Naive B cell (primary cell): ENCODE results near the gene SOX6. TPM values are rescaled to one million over a fixed set of nuclear protein-coding genes. Genes with fewer than 3 reads are reported as not detected.

Experiments used
- ATAC-seq, 2 donors: fragments of 150-1000 bp; cut with Tn5 transposase; 2 replicates each; pipeline ENCODE4 v1.10.0; 2021; ENCODE audit warnings: low read depth in 2 of 2, mild to moderate bottlenecking in 2 of 2, moderate library complexity in 2 of 2
- DNase-seq: peaks from one replicate; pipeline ENCODE4 v3.0.0; 2022
- H3K27ac Mint-ChIP-seq, 6 donors: one replicate each; pipeline ENCODE4 v1.8.0; 2020 to 2022; ENCODE audit warnings: mild to moderate bottlenecking in 6 of 6, mixed read lengths in 6 of 6, moderate library complexity in 5 of 6, inconsistent platforms in 2 of 6
- H3K27me3 Mint-ChIP-seq, 3 donors: one replicate each; pipeline ENCODE4 v1.8.0; 2021 to 2022; ENCODE audit warnings: mixed read lengths in 3 of 3, mild to moderate bottlenecking in 1 of 3
- H3K36me3 Mint-ChIP-seq, 2 donors: one replicate each; pipeline ENCODE4 v1.8.0; 2020 to 2022; ENCODE audit warnings: mixed read lengths in 2 of 2, inconsistent platforms in 1 of 2, mild to moderate bottlenecking in 1 of 2
- H3K4me1 Mint-ChIP-seq, 3 donors: one replicate each; pipeline ENCODE4 v1.8.0; 2020 to 2022; ENCODE audit warnings: mixed read lengths in 3 of 3, inconsistent platforms in 1 of 3, mild to moderate bottlenecking in 1 of 3, moderate library complexity in 1 of 3
- H3K4me3 Mint-ChIP-seq, 8 donors: one replicate each; pipeline ENCODE4 v1.8.0; 2020 to 2022; ENCODE audit warnings: mild to moderate bottlenecking in 8 of 8, mixed read lengths in 8 of 8, moderate library complexity in 8 of 8, inconsistent platforms in 2 of 8
- H3K9me3 Mint-ChIP-seq, 7 donors: one replicate each; pipeline ENCODE4 v1.8.0; 2020 to 2022; ENCODE audit warnings: mixed read lengths in 7 of 7, mild to moderate bottlenecking in 5 of 7, inconsistent platforms in 2 of 7, moderate library complexity in 1 of 7
- polyA plus RNA-seq, 6 donors: library from polyadenylated mRNA; unstranded; fragments of 300-500 nt; fragmentation: Illumina TruSeq; gene quantifications; one replicate each; pipeline ENCODE4 v1.2.3, GENCODE V29; 2021; ENCODE audit warnings: low read depth in 6 of 6

Gene SOX6
- polyA plus RNA-seq, 6 donors from 2014 or later: not detected

GRCh38 chr11:16114978-16115871, 241.1 kb downstream of the SOX6 start:
- H3K4me3 Mint-ChIP-seq: no peak overlapping the region
- ATAC-seq (no peak), DNase-seq (no peak)
- no peaks in the 10 kb centered on the region for H3K27me3 Mint-ChIP-seq
- H3K27ac Mint-ChIP-seq: no peak overlapping the region
- no peaks in the 10 kb centered on the region for H3K36me3 Mint-ChIP-seq
- H3K9me3 Mint-ChIP-seq: peaks cover 0 to 4% (median 0%) of the 10 kb centered on the region in 7 donors
- no peaks in the 10 kb centered on the region for H3K4me1 Mint-ChIP-seq

- Mint-ChIP-seq H3K27me3 (no peaks in the 10 kb centered on the region), H3K27ac (no peak overlapping the region), H3K4me1 (no peaks in the 10 kb centered on the region), H3K4me3 (no peak overlapping the region), H3K36me3 (no peaks in the 10 kb centered on the region), H3K9me3 (peaks cover 0 to 2% (median 0%) of the 10 kb centered on the region in 7 donors)
- DNase-seq: no peak
- ATAC-seq: no peak
These were observed 241.9 kb downstream of the SOX6 start for GRCh38 chr11:16114431-16114830.

DNA sequence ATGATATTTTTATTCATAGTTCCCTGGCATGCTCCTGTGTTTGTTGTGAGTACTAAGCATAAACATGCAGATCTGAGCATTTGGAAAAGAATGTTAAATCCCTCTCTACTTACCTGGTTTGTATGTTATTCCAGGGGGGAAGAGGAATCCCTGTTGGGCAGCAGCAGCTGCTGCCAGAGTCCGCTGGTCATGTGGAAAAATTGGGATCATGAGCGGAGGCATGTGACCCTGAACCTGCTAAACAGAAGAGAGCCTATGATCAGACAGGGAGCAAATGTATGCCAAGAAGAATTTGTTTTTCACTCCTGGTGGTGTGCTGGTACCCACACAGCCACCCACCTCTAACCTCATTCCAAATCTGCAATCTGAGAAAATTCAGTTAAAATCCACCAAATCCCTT, 244.7 kb downstream of the SOX6 start:
- no peaks in the 10 kb centered on the region for H3K27me3 Mint-ChIP-seq
- H3K9me3 Mint-ChIP-seq: peaks cover 0 to 2% (median 0%) of the 10 kb centered on the region in 7 donors
- H3K4me3 Mint-ChIP-seq: peak overlapping the region in 1 of 8 donors; percentile 38
- H3K27ac Mint-ChIP-seq: no peak overlapping the region
- DNase-seq (no peak), ATAC-seq (no peak)
- no peaks in the 10 kb centered on the region for H3K4me1 Mint-ChIP-seq
- H3K36me3 Mint-ChIP-seq: no peaks in the 10 kb centered on the region

- peaks cover 0 to 3% (median 0%) of the 10 kb centered on the region in 7 donors for H3K9me3 Mint-ChIP-seq
- ATAC-seq: no peak
- no peaks in the 10 kb centered on the region for H3K36me3 Mint-ChIP-seq
- H3K27ac Mint-ChIP-seq: no peak overlapping the region
- DNase-seq: no peak
- no peaks in the 10 kb centered on the region for H3K27me3 Mint-ChIP-seq
- H3K4me1 Mint-ChIP-seq: no peaks in the 10 kb centered on the region
- no peak overlapping the region for H3K4me3 Mint-ChIP-seq
These were observed 245.5 kb downstream of the SOX6 start for GRCh38 chr11:16110886-16111285.

DNA sequence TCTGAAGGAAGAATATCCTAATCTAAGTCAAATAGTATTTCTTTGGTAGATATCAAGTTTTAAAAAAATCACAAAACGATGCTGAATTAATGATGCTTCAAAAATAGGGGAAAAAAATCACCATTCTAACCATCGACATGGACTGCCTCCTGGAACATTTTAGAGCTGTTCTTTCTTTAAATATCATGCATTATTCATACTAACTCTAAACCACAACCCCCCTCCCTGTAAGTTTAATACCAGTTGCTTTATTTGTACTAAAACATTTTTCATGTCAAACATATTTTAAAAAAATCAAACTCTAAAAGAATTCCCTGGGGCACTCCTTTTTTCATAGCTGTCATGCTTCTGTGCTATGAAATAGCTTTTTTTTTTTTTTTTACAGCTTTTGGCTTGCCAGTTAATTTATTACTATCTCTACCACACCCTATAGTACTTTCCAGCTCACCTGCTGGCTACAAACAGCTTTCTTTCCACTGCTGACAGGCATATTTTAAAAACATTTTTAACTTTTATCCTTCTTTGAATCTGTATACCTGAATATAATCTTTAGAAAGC, 256.9 kb downstream of the SOX6 start:
- Mint-ChIP-seq H3K4me3 (no peak overlapping the region), H3K27me3 (no peaks in the 10 kb centered on the region)

GRCh38 chr11:16098526-16099205, 257.7 kb downstream of the SOX6 start:
- ATAC-seq: no peak

More for the DNA sequence above, 256.9 kb downstream of the SOX6 start:
- no peak for DNase-seq
- no peaks in the 10 kb centered on the region for H3K4me1 Mint-ChIP-seq
- no peak overlapping the region for H3K27ac Mint-ChIP-seq
- no peaks in the 10 kb centered on the region for H3K36me3 Mint-ChIP-seq
- peaks cover 0 to 8% (median 0%) of the 10 kb centered on the region in 7 donors for H3K9me3 Mint-ChIP-seq
- no peak for ATAC-seq

GRCh38 chr11:16097543-16097942, 258.8 kb downstream of the SOX6 start:
- no peak overlapping the region for H3K4me3 Mint-ChIP-seq
- no peak overlapping the region for H3K27ac Mint-ChIP-seq
- H3K36me3 Mint-ChIP-seq: no peaks in the 10 kb centered on the region
- peaks cover 0 to 4% (median 0%) of the 10 kb centered on the region in 3 donors for H3K27me3 Mint-ChIP-seq
- H3K4me1 Mint-ChIP-seq: no peaks in the 10 kb centered on the region
- H3K9me3 Mint-ChIP-seq: peaks cover 0 to 2% (median 0%) of the 10 kb centered on the region in 7 donors
- no peak for ATAC-seq
- DNase-seq: no peak

More at GRCh38 chr11:16098526-16099205, 257.7 kb downstream of the SOX6 start:
- Mint-ChIP-seq H3K27me3 (peaks cover 0 to 3% (median 0%) of the 10 kb centered on the region in 3 donors), H3K36me3 (no peaks in the 10 kb centered on the region), H3K27ac (no peak overlapping the region), H3K4me1 (no peaks in the 10 kb centered on the region), H3K4me3 (no peak overlapping the region), H3K9me3 (peaks cover 0 to 8% (median 2%) of the 10 kb centered on the region in 7 donors)
- no peak for DNase-seq

DNA sequence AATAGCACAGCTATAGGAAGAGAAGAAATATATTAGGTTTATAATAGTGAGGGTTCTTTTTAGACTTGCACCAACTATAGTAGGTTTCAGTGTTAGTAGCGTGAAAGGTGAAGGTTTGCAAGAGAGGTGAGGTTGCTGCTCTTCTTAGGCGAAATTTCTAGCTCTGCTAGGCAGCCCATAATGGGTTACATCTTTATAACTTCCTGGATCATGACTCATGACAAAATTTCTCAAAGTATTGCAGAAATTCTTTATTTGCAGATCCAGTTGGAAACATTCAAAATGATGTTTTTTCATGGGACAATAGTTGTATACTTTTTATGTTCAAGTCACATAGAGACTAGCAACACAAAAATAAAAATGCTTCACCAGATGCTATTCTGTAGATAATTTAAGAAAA, 260.0 kb downstream of the SOX6 start:
- no peak overlapping the region for H3K4me3 Mint-ChIP-seq
- peaks cover 0 to 5% (median 0%) of the 10 kb centered on the region in 3 donors for H3K27me3 Mint-ChIP-seq
- DNase-seq: no peak
- ATAC-seq: no peak
- H3K36me3 Mint-ChIP-seq: no peaks in the 10 kb centered on the region
- peaks cover 0 to 5% (median 2%) of the 10 kb centered on the region in 7 donors for H3K9me3 Mint-ChIP-seq
- no peak overlapping the region for H3K27ac Mint-ChIP-seq
- no peaks in the 10 kb centered on the region for H3K4me1 Mint-ChIP-seq

DNA sequence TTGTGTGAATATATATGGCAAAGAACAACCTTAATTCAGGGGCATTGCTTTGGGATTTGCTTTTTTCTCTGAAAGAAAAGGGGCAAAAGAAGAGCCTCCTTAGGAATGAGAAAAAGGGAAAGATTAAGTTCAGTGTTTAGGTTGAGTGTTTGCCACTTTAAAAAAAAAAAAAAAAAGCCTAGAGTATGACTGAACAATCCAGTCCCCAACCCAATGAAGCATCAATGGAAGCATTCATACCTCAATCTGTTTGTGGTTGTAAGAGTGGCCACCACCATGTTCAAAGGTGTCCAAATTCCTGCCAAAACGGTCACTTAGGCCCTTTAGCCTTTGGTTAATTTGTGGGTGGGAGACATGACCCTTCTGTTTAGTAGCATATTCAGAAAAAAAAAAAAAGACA, 260.6 kb downstream of the SOX6 start:
- Mint-ChIP-seq H3K27ac (no peak overlapping the region), H3K4me1 (no peaks in the 10 kb centered on the region), H3K36me3 (no peaks in the 10 kb centered on the region), H3K9me3 (peaks cover 0 to 7% (median 2%) of the 10 kb centered on the region in 7 donors), H3K4me3 (no peak overlapping the region), H3K27me3 (peaks cover 0 to 8% (median 0%) of the 10 kb centered on the region in 3 donors)
- no peak for DNase-seq
- ATAC-seq: no peak

DNA sequence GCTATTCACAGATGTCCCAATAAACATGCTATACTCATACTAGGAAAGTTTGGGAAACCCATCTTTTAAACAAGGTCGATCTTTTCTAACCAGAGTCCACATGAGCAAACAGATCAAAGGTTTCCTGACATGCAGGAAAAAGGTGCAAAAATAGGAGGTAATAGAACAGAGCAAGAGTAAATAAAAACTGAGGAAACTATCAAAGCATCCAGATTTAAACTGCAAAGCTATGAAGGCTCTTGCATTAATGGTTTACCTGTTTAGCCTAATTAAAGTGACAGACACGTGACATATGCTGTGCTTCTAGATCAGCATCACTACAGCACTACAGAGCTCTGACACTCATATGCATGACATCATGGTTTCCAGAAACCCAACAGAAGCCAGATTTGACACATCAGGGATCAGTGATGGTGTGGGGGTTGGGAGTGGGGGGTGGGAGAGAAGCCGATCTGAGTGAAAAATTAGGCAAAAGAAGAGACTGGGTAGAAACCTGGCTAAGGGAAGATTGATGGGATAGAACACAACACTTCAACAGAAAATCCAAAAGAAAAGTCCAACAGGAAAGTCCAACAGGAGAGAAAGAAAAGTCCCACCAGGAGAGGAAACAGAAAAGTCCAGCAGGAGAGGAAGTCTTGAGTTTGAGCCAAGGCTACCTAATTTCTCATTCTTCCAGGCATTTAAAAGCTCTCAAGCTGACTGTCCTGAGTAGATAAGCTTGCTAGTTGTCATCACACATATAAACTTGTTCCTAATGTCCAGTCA, 262.3 kb downstream of the SOX6 start:
- Mint-ChIP-seq H3K9me3 (peaks cover 0 to 7% (median 2%) of the 10 kb centered on the region in 7 donors), H3K4me1 (no peaks in the 10 kb centered on the region), H3K27me3 (peaks cover 0 to 8% (median 0%) of the 10 kb centered on the region in 3 donors), H3K36me3 (no peaks in the 10 kb centered on the region), H3K4me3 (no peak overlapping the region), H3K27ac (no peak overlapping the region)
- ATAC-seq: no peak
- no peak for DNase-seq

DNA sequence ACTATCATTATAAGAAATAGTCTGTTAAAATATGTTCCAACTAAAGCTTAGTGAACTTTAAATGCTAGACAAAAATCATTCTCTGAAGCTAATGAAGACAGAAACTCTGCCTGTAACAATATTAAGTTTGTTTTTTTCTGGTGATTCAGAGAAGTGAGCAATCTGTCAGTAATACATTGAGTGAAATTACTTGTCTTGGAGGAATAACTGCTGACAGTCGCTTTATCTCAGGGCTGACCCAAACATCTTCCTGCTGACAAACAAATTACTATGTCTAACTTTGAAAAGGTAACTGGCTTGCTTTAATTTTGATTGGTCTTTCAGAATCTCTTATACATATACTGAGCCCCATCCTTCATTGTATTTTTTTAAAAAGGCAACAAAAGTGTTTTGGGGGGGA, 264.5 kb downstream of the SOX6 start:
- Mint-ChIP-seq H3K27ac (peak overlapping the region in 1 of 6 donors; percentile 30), H3K4me1 (no peaks in the 10 kb centered on the region), H3K27me3 (peaks cover 0 to 8% (median 0%) of the 10 kb centered on the region in 3 donors), H3K36me3 (no peaks in the 10 kb centered on the region), H3K4me3 (no peak overlapping the region), H3K9me3 (peaks cover 0 to 7% (median 2%) of the 10 kb centered on the region in 7 donors)
- DNase-seq: no peak
- no peak for ATAC-seq

- Mint-ChIP-seq H3K36me3 (no peaks in the 10 kb centered on the region), H3K9me3 (peaks cover 0 to 7% (median 2%) of the 10 kb centered on the region in 7 donors), H3K27ac (no peak overlapping the region), H3K4me1 (no peaks in the 10 kb centered on the region), H3K27me3 (peaks cover 0 to 8% (median 0%) of the 10 kb centered on the region in 3 donors), H3K4me3 (no peak overlapping the region)
- no peak for ATAC-seq
- DNase-seq: no peak
These were observed 266.9 kb downstream of the SOX6 start for GRCh38 chr11:16089481-16089880.

DNA sequence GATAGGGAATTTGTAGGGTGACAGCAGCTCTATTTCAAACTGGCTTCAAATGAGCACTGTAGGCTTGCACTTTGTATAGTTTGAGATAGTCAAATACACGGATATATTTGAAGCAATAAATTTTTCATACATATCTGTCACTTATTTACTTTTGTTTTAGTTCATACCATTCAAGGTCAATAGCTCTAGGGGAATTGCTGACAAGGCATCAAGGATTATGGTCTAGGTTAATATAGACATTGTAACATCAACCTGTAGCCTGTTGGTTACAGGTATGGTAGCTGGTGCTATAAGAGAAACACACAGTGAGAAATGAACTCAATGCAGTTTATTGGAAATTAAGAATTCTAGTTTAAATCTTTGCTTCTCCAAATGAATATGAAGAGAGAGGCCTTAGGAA, 267.6 kb downstream of the SOX6 start:
- DNase-seq: no peak
- no peaks in the 10 kb centered on the region for H3K36me3 Mint-ChIP-seq
- no peaks in the 10 kb centered on the region for H3K4me1 Mint-ChIP-seq
- no peak for ATAC-seq
- H3K9me3 Mint-ChIP-seq: peaks cover 0 to 7% (median under 1%) of the 10 kb centered on the region in 7 donors
- H3K4me3 Mint-ChIP-seq: no peak overlapping the region
- peaks cover 0 to 6% (median 0%) of the 10 kb centered on the region in 3 donors for H3K27me3 Mint-ChIP-seq
- no peak overlapping the region for H3K27ac Mint-ChIP-seq
